ENCODE data around the gene CNTN1. TPM values are rescaled to one million over a fixed set of nuclear protein-coding genes. Genes with fewer than 3 reads are reported as not detected.

CNTN1 gene
- total and polyA plus RNA-seq, 2 of the 4 experiments (the other 2 are of a cell fraction) = 0.10 to 0.18 TPM

DNA sequence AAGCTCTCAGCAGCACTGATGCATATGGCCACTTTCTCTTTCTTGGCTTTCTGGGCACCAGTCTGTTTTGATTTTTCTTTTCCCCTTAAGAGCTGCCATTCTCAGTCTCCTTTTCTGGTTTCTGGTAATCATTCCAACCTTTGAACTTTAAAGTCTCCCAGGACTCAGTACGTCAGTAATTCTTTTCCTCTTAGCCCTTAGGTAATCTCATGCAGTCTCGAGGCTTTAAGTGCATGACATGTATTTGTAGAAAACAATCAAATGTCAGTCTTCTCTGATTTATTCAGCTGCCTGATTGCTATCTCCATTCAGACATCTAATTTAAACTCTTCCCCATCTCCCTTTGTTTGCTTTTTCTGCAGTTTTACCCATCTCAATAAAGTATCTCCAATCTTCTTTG is 356.8 kb downstream of the CNTN1 start:
- Histone ChIP-seq H3K4me3 (ENCODE audit: insufficient read depth, low read depth, low read length) (no peak overlapping the region), H3K27ac (ENCODE audit: insufficient read depth, low read length) (no peak overlapping the region), H3K4ac (ENCODE audit: low read depth, low read length) (no peak overlapping the region), H2BK15ac (ENCODE audit: low read depth, low read length) (no peak overlapping the region), H3K56ac (ENCODE audit: extremely low read depth, insufficient read depth, low read length) (no peak overlapping the region), H4K91ac (ENCODE audit: insufficient read depth, low read depth, low read length) (no peak overlapping the region), H3K23ac (ENCODE audit: low read depth, low read length) (no peak overlapping the region), H3K79me1 (ENCODE audit: low read depth in 1 of 2, low read length in 2 of 2) (no peaks in the 10 kb centered on the region), H4K8ac (ENCODE audit: low read depth in 2 of 2, low read length in 2 of 2) (no peak overlapping the region), H2BK20ac (ENCODE audit: low read depth, low read length) (no peak overlapping the region), H2BK5ac (ENCODE audit: low read depth, low read length, poor library complexity, severe bottlenecking) (no peak overlapping the region), H3K4me1 (ENCODE audit: control insufficient read depth, insufficient read depth, low read length) (no peaks in the 10 kb centered on the region), H3K36me3 (ENCODE audit: control insufficient read depth, insufficient read depth, low read length) (no peaks in the 10 kb centered on the region), H3K9ac (ENCODE audit: low read depth, low read length) (no peak overlapping the region), H3K14ac (replicated peaks; ENCODE audit: low read depth, low read length) (no peak overlapping the region), H2AK9ac (replicated peaks; ENCODE audit: low read depth, low read length, poor library complexity) (no peak overlapping the region), H4K5ac (ENCODE audit: low read depth, low read length) (no peak overlapping the region), H4K20me1 (ENCODE audit: insufficient read depth, low read length) (no peaks in the 10 kb centered on the region), H2AK5ac (ENCODE audit: low read depth, low read length) (no peak overlapping the region), H3K18ac (ENCODE audit: low read depth, low read length) (no peak overlapping the region), H3K9me3 (ENCODE audit: control insufficient read depth, insufficient read depth, low read length) (no peaks in the 10 kb centered on the region), H2BK120ac (ENCODE audit: low read depth, low read length) (no peak overlapping the region), H3K4me2 (ENCODE audit: low read depth, low read length) (no peak overlapping the region), H3K9me1 (ENCODE audit: insufficient read depth, low read length) (no peaks in the 10 kb centered on the region), H3K27me3 (ENCODE audit: control insufficient read depth, insufficient read depth, low read length) (no peaks in the 10 kb centered on the region), H2AFZ (replicated peaks; ENCODE audit: low read length, poor library complexity) (no peak overlapping the region)
- intact Hi-C loops (cut with micrococcal nuclease) = no loop called here
- in situ Hi-C loops (cut with MboI; ENCODE audit: low sequenced_read_pairs) = no loop called here
- DNase-seq (no peak), ATAC-seq (ENCODE audit: low read depth) (no peak)
- BruUV-seq (replicated peaks) = no TSS peak
- dilution Hi-C loops (cut with HindIII; ENCODE audit: low sequenced_read_pairs, unreplicated experiment) = no loop called here
- CTCF ChIA-PET = no interaction called here
- POLR2A ChIA-PET (ENCODE audit: unreplicated experiment) = no interaction called here
- no CpG with 5 or more reads among the region's 2 CpGs for WGBS, 2 experiments (ENCODE audit: extremely low coverage in 2 of 2, insufficient read length in 1 of 2)
- TF ChIP-seq MXI1 (IDR thresholded peaks at IDR 0.05; ENCODE audit: borderline replicate concordance, low read depth, low read length) (no peak), CHD1 (IDR thresholded peaks at IDR 0.05; ENCODE audit: low read depth, low read length) (no peak), RCOR1 (IDR thresholded peaks at IDR 0.05; ENCODE audit: insufficient replicate concordance, low read length) (no peak), RAD21 (IDR thresholded peaks at IDR 0.05; ENCODE audit: low read length) (no peak), CEBPB (IDR thresholded peaks at IDR 0.05; ENCODE audit: low read depth, low read length) (no peak), SMC3 (IDR thresholded peaks at IDR 0.05; ENCODE audit: low read depth, low read length) (no peak)

Data from IMR-90 (cell line).